Epithelial cell of proximal tubule (primary cell): ENCODE data around the gene ATAD5. TPM values are rescaled to one million over a fixed set of nuclear protein-coding genes. Genes with fewer than 3 reads are reported as not detected.

Experiments
- DNase-seq: peaks from one replicate; pipeline ENCODE4 v3.0.0-alpha.2; 2011; ENCODE audit warnings: low read depth
- H3K4me3 ChIP-seq: 2 replicates; pipeline ENCODE4 v1.5.1; 2011; ENCODE audit warnings: low read depth, mild to moderate bottlenecking, low read length
- total RNA-seq: library from RNA; depleted of rRNA; stranded (reverse); fragments of >200 nt; gene quantifications from 2 replicates; pipeline ENCODE4 v1.2.3, GENCODE V29; 2015
- TF ChIP-seq, protein P1 (sequence below): conservative IDR thresholded peaks from 2 replicates; pipeline ENCODE4 v1.5.1; 2012; ENCODE audit warnings: low read depth, mild to moderate bottlenecking, low read length

The ATAD5 gene
- total RNA-seq, 1 donor from 2014 or later, result 8.4 TPM

DNA sequence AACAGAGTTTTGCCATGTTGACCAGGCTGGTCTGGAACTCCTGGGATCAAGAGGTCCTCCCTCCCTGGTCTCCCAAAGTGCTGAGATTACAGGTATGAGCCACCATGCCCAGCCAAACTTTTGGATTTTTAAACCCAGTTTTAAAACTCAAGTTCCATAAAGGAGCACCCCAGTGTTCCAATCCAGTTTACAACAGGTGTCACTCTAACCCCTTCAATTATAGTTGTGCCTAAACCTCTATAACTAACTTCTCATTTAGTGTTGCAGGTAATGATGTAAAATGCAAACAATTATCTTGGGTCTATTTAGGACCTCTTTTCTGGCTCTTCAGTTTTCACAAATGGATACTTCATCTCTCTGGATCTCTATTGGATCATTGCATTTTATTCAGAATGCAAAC is 82.2 kb downstream of the ATAD5 start:
- TF ChIP-seq, protein P1, sequence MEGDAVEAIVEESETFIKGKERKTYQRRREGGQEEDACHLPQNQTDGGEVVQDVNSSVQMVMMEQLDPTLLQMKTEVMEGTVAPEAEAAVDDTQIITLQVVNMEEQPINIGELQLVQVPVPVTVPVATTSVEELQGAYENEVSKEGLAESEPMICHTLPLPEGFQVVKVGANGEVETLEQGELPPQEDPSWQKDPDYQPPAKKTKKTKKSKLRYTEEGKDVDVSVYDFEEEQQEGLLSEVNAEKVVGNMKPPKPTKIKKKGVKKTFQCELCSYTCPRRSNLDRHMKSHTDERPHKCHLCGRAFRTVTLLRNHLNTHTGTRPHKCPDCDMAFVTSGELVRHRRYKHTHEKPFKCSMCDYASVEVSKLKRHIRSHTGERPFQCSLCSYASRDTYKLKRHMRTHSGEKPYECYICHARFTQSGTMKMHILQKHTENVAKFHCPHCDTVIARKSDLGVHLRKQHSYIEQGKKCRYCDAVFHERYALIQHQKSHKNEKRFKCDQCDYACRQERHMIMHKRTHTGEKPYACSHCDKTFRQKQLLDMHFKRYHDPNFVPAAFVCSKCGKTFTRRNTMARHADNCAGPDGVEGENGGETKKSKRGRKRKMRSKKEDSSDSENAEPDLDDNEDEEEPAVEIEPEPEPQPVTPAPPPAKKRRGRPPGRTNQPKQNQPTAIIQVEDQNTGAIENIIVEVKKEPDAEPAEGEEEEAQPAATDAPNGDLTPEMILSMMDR, result no peak
- no peak for DNase-seq

DNA sequence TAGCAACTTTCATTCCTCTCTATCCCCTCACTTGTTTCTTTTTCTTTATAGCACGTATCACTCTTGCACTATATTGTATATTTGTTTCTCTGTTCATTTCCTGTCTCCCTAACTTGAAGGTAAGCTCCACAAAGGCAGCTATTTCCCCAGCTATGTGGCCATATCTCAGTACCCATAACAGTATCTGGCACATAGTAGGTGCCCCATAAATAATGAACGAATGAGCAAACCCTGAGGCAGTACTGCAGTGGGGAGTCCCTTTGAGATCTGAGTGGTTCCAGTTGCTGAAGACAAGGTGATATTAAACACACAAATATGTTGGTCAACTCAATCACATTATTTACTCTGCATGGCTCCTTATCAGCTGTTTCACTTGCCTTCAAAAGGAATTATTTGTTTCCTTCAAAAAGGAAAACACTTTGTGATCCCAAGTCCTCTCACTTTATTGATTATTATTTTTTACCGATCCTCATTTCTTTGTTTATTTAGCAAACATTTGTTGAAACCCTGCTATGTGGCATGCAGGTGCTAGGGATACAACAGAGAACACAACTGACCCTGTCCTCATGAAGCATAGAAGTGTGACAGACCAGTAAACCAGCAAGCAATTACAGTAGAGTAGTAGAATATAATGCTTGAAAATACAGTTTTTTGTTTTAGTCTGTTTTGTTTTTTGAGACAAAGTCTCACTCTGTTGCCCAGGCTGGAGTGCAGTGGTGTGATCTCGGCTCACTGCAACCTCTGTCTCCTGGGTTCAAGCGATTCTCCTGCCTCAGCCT is 84.3 kb downstream of the ATAD5 start:
- TF ChIP-seq, protein P1, result no peak
- DNase-seq, result no peak
- H3K4me3 ChIP-seq, result no peak overlapping the region

More for the DNA sequence above, 82.2 kb downstream of the ATAD5 start:
- H3K4me3 ChIP-seq, result no peak overlapping the region

DNA sequence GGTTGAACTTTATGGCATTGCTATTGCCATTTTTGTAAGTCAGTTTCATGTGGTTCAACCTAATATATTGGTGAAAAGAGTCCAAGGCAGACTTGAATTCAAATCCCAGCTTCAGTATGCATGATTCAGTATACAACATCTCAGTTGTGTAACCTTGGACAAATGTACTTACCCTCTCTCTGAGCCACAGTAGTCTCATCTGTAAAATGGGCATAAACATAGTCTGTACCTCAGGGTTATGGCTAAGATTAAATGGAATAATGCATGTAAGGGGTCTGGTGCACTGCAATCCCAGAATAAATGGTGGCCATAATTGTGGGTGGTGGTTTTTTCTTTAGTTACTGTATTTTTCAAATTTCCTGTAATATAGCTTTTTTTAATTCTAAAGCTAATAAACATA is 85.3 kb downstream of the ATAD5 start:
- no peak for DNase-seq
- TF ChIP-seq, protein P1, result no peak
- no peak overlapping the region for H3K4me3 ChIP-seq

DNA sequence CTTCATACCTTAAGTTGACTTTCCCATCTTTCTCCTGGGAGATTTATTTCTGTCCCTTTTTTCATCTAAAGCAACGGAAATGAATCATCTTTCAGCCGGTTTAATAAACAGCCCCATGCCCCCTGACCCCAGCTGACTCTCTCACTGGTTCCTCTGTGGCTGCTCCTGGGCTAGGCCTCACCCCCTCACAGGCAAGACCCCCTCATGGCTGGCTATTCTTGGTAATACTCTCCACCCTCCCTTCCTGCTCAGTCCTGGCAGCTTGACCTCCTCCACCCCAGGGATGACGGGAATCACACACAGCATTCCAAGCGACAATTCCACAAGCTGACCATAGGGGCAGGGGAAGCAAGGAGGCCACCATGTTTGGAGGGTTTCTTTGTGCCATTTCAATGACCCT is 88.5 kb downstream of the ATAD5 start:
- TF ChIP-seq, protein P1, result no peak
- no peak for DNase-seq
- no peak overlapping the region for H3K4me3 ChIP-seq

DNA sequence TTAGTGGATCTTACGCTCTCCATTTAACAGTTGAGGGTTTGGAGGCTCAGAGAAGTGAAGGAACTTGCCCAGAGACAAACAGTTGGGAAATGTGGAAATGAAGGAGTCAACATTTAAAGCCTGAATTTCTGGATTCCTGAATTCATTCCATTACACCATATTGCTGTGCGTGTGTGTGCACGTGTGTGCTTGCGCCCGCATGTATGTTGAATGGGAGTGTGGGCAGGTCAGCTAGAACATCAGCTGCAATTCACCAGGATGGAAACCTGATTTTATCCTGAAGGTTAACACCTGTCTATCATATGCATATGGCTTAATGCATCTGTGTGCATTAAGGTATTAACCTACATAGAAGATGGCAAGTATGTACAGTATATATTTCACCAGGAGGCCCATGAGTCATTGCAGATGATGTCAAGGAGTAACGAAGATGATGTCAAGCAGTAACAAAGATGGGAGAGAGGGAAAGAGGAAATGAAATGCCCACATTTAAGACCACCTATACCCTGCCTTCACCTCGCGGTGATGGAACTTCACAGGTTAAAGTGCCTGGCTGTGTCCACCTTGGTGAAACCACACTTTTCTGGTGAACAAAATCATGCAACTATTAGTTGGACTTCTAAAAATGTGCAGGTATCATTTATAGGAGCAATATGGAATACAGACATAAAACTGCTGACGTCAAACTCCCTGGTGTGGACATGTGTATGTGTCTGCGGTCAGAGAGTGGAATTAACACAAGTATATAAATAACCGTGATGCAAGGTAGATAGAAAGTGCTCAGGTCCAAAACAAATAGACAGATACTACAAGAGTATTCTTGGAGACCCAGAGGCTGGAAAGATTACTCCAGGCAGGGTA is 89.1 kb downstream of the ATAD5 start:
- TF ChIP-seq, protein P1, result no peak
- DNase-seq, result no peak
- no peak overlapping the region for H3K4me3 ChIP-seq

DNA sequence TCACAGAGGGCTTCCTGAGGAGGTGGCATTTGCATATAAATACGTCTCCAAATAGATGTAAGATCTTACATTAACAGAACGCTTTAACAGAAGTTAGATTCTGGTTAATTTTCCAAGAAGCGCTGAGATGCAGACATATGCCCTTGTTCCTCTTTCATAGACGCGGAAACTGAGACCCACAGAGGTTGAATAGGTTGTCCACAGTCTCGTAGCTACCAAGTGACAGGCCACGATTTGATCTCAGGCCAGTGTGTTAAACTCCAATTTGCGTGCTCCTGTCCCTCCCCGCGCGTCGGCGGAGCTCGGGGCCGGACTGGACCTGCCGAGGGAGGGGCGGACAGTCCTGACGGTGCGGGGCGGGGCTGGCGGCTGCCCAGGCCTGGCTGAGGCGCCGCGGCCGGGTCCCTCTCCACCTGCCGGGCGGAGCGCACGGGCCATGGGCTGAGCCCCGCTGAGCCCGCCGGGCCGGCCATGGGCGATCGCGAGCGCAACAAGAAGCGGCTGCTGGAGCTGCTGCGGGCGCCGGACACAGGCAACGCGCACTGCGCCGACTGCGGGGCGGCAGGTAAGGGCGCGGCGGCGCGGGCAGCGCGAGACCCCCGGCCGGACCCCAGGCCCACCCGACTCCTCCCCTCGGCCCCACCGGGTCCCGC is 89.9 kb downstream of the ATAD5 start, which contains the start of gene ADAP2:
Gene ADAP2 (plus strand): TSS at position 402 of the 653 bp plus-strand sequence. CDS start 70 bp downstream, at position 472.
- H3K4me3 ChIP-seq, result peak within 1 kb of the TSS; percentile 59
- no peak for DNase-seq
- TF ChIP-seq, protein P1, result no peak
